Fibroblast of peridontal ligament (primary cell): ENCODE data around the gene FAM180B.
"Not testable (repeated sequence)": the region's sequence is repeated elsewhere in the genome, so short reads cannot be mapped to it uniquely, and the experiment has no call there.

Experiments
- DNase-seq: peaks from one replicate; pipeline ENCODE4 v3.0.0-alpha.2; 2010; ENCODE audit errors: extremely low read depth

FAM180B gene, protein sequence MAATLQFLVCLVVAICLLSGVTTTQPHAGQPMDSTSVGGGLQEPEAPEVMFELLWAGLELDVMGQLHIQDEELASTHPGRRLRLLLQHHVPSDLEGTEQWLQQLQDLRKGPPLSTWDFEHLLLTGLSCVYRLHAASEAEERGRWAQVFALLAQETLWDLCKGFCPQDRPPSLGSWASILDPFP

DNA sequence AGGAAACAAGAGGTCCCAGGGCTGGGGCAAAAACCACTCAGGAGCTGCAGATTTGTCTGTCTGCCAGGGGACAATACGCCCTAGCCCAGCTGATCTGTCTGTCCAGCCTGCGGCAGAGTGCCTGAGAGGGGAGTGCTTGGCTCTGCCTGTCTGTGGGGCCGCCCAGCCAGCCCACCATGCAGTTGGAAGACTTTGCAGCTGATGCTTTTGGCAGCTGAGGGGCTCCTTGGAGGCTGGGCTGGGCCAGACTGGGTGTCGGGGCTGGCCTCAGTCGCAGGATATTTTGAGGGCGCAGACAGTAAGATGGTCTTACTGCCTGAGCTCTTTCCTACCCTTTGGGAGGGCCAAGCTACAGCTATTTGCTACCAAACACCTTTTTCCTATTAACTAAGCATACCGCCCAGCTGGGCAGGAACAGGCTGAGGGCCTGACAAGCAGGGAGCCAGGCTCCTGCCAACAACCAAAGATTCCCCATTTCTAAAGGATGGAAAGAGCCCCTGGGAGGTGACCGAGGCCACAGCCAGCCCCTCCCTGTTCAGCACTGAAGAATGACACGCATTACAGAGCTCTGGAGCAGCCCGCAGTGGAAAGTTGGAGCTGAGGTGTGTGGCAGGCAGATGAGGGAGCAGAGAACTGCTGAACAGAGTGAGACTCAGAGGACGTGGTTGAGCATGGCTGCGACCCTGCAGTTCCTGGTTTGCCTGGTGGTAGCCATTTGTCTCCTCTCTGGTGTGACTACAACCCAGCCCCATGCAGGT is at the start of gene FAM180B:
FAM180B (plus strand) TSS at position 581 of the 758 bp plus-strand sequence; CDS start at position 672, 91 bp downstream.
- DNase-seq = no peak

DNA sequence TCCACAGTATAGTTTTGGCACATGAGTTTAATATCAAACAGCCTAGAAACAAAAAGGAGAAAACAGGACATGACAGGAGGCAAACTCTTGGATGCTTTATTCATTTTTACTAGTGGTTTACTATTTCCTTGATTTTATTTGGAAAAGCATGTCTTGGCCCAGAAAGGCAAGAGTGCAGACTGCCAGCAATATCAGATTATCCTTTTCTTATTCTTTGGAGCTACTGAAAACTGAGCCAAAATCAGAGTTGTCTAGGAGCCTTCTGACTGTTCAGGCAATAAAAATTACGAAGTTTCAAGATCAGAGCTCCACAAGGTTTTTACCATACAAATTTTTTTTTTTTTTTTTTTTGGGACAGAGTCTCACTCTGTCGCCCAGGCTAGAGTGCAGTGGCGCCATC is 49.6 kb upstream of the FAM180B start:
- peak; percentile 64 for DNase-seq

DNA sequence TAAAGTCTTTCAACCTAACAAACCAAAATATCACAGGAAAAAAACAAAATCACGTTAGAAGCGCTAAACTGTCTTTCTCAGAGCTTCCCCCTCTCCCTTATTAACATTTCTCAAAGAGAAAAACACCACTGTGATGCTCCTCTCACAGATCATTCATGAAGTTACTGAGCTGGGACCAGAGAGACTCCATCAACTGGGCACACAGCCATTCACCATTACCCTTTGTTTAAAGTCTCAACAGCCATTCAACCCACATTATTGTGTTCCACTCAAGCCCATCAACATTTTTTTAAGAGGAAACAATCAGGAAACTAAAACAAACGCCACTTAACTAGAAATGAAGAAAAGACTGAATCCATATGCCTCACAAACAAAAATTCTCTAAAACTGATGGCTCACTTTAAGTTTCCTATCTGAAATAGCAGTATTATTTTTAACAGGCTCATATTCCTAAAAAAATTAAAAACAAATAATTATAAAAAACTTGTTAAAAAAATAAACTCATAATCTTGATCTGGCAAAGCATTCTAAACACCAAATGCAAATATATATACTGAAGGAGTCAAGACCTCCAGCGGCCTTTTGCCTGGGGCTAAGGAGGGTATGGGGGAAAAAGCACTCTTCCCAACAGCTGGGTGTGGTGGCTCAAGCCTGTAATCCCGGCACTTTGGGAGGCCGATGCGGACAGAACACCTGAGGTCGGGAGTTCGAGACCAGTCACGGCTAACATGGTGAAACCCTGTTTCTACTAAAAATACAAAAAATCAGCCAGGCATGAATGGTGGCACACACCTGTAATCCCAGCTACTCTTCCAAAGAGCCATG is 47.5 kb upstream of the FAM180B start:
- DNase-seq = peak; percentile 85

DNA sequence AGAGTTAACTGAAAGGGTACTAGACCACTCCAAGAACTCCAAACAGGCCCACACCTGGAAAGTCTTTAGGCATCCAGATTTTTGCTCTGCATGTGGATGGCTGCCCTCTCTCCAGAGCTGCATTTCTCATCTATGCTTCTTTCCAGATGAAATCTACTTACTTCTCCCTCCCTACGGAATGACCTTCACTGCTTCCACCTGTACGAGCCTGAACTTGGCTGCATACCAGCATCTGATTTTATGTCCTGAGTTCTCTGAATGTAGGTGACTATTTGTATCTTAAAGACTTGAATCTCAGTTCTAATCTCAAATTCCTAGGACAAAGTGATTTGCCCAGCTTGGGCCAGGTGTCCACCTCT is 46.8 kb upstream of the FAM180B start:
- no peak for DNase-seq

DNA sequence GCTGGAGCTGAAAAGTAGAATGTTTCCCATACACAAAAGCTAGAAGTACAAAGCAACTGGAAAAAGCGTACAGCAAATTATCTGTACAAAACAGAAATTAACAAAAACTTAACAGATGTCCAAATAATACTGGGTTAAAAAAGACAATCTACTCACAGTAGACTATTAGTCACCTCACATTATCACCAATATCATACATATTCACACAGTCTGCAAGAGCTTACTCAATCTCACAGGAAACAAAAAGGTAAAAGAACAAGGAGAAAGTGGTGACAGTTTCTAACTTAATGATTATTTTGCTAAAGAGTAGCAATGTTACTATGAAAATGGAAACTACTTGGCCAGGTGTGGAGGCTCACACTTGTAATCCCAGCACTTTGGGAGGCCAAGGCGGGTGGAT is 45.4 kb upstream of the FAM180B start:
- DNase-seq = no peak

DNA sequence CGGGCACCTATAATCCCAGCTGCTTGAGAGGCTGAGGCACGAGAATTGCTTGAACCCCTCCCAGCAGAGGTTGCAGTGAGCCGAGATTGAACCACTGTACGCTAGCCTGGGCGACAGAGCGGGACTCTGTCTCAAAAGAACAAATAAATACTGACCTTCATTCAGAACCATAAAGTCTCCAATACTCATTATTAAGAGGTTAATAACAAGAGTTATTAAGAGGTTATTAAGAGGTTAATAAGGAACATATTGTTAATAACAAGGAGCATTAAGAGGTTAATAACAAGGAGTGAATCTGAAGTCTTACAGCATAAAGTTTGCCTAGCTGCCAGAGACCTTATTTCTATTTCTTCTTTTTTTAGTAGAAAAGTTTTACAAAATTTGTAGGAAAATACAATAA is 41.2 kb upstream of the FAM180B start:
- DNase-seq = no peak

DNA sequence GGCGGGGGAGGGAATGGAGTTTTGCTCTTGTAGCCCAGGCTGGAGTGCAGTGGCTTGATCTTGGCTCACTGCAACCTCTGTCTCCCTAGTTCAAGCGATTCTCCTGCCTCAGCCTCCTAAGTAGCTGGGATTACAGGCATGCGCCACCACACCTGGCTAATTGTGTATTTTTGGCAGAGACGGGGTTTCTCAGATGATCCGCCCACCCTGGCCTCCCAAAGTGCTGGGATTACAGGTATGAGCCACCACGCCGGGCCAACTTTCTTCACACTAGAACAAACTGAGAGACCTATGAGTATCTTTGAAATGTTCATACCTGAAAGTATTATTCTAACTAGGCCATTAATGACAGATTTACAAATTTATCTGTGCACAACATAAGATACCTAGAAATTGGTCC is 40.2 kb upstream of the FAM180B start:
- DNase-seq = not testable (repeated sequence)

DNA sequence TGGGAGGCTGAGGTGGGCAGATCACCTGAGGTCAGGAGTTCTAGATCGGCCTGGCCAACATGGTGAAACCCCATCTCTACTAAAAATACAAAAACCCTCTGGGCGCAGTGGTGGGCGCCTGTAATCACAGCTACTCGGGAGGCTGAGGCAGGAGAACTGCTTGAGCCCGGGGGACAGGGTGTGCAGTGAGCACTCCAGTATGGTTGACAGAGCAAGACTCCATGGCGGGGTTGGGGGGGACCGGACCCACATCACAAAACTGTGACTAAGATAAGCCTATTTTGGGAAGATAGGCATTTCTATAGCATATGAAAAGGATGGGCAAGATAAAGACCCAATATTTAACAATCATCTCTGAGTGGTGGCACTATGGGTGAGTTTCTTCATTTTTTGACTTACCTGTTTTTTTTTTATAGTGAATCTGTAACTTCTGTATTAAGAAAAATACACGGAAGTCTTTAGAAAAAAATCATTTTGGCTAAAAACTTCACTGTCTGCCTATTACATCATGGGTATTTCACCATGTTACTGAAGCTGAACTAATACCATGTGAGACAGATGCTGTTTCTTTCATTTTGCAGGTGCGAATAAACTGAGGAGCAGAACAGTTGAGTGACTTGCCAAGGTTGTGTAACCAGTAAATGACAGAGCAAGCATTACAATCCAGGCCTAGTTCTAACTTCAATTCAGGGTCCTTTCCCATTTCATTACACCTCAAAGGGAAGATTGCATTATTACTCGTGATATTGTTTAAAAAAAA is 36.0 kb upstream of the FAM180B start:
- DNase-seq = peak; percentile 41

DNA sequence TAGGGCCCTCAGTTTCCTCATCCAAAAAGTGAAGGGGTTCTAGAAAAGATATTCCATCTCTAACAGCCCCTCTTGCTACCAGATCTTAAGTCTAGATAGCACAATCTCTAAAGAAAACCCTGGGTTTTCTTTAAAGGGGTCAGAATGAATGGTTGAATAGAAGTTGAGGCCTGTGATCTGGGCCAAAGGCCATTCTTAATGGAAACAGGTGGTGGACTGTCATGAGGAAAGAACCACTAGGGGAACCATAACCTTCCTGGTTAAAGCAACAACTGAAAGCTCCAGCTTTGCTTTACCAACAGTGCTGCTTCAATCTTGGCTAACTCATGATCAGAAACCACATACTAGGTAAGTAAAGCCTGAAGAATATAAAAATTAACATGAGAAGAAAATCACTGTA is 35.4 kb upstream of the FAM180B start:
- peak; percentile 56 for DNase-seq

DNA sequence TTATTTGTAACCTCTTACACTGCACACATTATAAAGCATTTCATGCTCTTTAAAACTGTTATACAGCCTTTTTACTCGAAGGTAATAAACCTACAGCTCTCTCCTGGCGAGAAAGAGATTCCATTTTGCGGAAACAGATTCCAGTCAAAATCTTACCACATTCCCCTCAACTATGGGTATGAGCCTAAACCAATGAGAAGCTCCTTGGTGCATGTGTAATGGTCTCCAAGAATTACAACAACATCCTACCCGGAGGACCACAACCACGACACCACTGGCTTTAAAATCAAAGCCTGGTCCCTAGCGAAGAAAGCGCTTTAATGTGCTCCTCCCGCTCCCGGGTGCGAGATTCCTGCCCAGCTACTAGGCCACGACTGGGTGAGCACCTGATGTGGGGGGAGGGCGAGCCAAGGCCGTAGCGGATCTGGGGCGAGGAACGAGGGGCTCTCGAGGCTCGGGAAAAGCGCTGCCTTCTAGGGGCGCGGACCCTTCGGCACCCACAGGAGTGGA is 34.4 kb upstream of the FAM180B start:
- peak; percentile 65 for DNase-seq

DNA sequence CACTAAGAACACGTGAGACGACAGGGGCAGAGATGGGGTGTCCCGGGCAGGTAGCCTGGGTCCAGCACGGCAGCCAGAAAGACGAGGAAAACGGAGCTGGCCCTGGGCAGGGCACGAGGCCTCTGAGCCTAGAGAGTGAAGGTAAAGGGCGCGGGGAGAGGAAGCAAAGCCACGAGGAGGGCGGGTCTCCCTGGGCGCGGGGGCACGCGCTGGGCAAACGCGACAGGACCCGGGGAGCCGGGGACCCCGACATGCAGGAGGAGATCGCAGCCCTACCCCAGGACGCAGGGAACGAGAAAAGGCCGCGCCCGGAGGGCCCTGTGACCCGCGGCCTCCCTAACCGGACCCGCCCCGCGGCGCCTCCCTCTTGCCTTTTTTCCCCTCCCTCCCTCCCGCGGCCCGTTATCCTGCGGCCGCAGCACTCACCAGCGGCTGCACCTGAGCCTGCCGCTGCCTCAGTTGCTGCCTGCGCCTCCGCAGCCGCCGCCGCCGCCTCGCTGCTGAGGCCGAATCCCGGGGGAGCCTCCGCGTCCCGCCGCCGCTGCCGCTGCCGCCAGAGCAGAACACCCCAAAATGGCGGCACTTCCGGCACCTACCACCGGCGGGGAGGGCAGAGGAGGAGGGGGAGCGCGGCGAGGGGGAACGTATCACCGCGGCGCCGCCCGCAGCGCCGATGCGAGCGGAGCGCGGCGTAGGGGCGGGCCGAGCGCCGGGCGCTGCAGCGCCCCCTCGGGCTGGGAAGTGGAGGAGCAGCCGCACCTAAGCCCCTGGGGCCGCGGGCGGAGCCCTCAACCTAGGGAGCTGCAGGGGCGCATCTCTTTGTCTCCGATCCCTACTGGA is 33.7 kb upstream of the FAM180B start, which contains the start of gene CELF1:
CELF1 (minus strand) TSS at position 567 of the 840 bp plus-strand sequence. CDS start 53,609 bp downstream, outside the sequence.
- peak; percentile 75 for DNase-seq

DNA sequence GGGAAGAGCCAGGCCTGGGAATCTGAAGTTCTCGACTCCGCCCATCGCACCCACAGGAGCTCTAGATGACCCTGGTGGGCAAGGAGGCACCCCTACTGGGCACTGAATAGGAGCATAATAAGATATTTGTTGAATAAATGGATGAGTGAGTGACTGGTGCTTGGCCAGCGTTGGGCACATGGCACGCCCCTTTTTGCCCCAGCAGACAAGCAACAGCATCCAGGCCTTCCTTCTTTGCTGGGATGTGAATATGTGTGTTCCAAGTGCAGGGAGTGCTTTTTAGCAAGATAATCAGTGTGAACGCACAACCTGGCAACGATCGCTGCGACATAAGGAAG is 33.1 kb upstream of the FAM180B start:
- DNase-seq = peak; percentile 51

DNA sequence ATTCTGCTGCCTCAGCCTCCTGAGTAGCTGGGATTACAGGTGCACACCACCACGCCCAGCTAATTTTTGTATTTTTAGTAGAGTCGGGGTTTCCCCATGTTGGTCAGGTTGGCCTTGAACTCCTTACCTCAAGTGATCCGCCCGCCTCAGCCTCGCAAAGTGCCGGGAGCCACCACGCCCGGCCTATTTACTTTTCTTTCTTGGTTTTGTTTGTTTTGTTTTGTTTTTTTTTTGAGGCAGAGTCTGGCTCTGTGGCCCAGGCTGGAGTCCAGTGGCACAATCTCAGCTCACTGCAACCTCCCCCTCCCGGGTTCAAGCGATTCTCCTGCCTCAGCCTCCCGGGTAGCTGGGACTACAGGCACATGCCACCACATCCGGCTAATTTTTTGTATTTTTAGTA is 29.5 kb upstream of the FAM180B start:
- not testable (repeated sequence) for DNase-seq

DNA sequence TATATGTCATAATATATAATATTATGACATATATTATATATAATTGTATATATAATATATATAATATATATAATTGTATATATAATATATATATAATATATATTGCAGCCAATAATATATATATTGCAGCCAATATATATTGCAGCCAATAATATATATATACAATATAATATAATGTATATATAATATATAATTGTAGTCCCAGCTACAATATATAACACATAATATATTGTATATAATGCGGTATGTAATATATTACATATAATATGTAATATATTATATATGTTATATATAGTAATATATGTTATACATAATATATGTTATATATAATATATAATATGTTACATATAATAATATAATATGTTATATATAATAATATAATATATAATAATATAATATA is 27.8 kb upstream of the FAM180B start:
- no peak for DNase-seq

DNA sequence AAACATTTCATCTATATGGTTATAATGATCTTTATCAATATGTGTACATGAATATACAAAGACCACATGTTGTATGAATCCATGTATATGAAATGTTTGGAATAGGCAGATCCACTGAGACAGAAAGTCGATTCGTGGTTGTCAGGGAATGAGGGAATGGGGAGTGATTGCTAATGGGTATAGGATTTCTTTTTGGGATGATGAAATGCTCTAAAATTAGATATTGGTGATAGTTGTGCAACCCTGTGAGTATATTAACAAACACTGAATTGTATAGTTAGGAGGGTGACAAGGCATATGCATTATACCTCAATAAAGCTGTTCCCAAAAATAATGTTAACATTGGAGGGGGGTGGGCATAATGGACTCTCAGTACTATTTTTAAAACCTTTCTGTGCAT is 26.1 kb upstream of the FAM180B start:
- peak; percentile 80 for DNase-seq

DNA sequence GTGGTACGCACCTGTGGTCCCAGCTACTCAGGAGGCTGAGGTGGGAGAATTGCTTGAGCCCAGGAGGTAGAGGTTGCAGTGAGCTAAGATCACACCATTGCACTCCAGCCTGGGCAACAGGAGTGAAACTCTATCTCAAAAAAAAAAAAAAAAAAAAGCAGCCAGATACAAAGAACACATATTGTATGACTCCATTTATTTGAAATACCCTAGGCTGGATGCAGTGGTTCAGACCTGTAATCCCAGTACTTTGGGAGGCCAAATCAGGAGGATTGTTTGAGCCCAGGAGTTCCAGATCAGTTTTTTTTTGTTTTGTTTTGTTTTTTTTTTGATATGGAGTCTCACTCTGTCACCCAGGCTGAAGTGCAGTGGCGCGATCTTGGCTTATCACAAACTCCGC is 24.1 kb upstream of the FAM180B start:
- DNase-seq = not testable (repeated sequence)

DNA sequence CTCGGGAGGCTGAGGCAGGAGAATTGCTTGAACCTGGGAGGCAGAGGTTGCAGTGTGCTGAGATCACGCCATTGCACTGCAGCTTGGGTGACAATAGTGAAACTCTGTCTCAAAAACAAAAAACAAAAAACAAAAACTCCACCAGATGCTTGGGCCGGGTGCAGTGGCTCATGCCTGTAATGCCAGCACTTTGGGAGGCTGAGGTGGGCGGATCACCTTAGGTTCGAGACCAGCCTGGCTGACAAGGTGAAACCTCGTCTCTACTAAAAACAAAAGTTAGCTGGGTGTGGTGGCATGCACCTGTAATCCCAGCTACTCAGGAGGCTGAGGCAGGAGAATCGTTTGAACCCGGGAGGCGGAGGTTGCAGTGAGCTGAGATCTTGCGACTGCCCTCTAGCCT is 22.1 kb upstream of the FAM180B start:
- DNase-seq = not testable (repeated sequence)

DNA sequence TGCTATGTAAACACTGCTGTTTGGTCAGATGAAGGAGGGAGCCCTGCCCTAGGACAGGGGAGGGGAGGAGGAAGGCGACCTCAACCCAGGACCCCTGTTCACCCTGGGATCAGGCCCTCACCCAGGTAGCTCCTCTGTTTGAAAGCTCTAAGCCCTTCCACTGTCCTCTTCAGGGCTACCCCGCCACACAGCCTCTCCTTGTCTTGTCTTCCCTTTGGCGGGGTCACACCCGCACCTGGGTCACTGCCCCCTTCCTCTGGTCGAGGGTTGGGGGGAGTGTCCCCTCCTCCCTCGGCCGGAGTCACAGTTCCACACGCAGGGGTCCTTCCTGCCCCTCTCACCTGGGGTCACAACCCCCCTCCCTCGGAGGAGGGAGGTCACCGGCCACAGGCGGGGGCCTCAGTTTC is 21.5 kb upstream of the FAM180B start:
- no peak for DNase-seq

DNA sequence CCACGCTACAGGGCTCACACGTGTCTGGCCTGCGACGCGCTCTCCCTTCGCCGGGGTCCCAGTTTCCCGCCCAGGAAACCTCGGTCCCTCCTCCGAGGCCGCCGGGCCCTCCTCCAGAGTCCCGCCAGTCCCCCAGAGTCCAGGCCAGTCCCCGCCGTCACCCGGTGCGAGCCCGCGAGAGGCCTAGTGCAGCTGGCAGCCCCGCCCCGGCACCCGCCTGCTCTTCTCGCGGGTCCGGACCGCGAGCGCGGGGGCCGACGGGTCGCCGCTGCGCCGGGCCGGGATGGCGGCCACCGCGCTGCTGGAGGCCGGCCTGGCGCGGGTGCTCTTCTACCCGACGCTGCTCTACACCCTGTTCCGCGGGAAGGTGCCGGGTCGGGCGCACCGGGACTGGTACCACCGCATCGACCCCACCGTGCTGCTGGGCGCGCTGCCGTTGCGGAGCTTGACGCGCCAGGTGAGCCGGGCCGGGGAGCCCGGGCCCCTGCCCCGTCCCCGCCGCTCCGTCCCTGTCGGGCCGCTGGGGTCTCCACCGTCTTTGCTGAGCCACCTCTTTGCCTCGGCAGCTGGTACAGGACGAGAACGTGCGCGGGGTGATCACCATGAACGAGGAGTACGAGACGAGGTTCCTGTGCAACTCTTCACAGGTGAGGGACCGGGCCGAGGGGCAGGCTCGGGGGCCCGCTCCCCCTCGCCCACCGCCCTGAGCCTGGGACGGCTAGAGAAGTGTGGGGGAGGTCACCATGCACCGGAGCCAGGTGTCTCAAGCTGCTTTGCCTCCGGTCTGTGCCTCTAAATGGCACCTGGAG is 20.9 kb upstream of the FAM180B start, which contains the start of gene PTPMT1:
PTPMT1 (plus strand) TSS at position 260 of the 809 bp plus-strand sequence; CDS start at position 284, 24 bp downstream.
- peak; percentile 50 for DNase-seq
